ENCODE data around the gene NOX3. TPM values are rescaled to one million over a fixed set of nuclear protein-coding genes. Genes with fewer than 3 reads are reported as not detected.

The NOX3 gene
- total and polyA plus RNA-seq, 10 of the 15 experiments (the other 5 are each of a cell fraction or from before 2014, with no cell fraction given), result not detected

GRCh38 chr6:155351273-155352129, 104.1 kb downstream of the NOX3 start:
- peaks cover 47% of the 10 kb centered on the region for H3K4me1 ChIP-seq (ENCODE audit: control insufficient read depth, insufficient read depth, low read length)
- FAIRE-seq (peak; percentile 75), DNase-seq (ENCODE audit: low read depth, low spot score) (peak; percentile 94), ATAC-seq (peak; percentile 94)
- H3K9me3 ChIP-seq (replicated peaks; ENCODE audit: control insufficient read depth, insufficient read depth, low read length), result peaks cover 66% of the 10 kb centered on the region
- H3K27ac ChIP-seq (ENCODE audit: control insufficient read depth, insufficient read depth), result peak overlapping the region; percentile 81
- 27% methylated on average over 5 of the region's 5 CpGs for WGBS (ENCODE audit: insufficient coverage, insufficient replicate concordance, low lambda C conversion rate, missing lambda C conversion rate)
- CTCF ChIA-PET, result interaction anchor here (0.8 to 1.5 kb wide), 4 partner anchors 11 to 67 kb away, joined by 3 to 6 read pairs (median 3); no protein-coding TSS in a partner anchor
- H3K4me3 ChIP-seq, result no peak overlapping the region
- no peak overlapping the region for H2AFZ ChIP-seq (ENCODE audit: control insufficient read depth, low read depth, low read length)
- no TSS peak for BruUV-seq (replicated peaks)
- intact Hi-C loops (cut with micrococcal nuclease; ENCODE audit: unreplicated experiment) (loop anchor here (1.0 to 5.0 kb wide), 2 partner anchors 67 to 1346 kb away; no protein-coding TSS in a partner anchor), in situ Hi-C loops (cut with MboI) (no loop called here)
- POLR2A ChIA-PET, result no interaction called here
- H3K36me3 ChIP-seq (ENCODE audit: control insufficient read depth in 2 of 2, insufficient read depth in 2 of 2, low read length in 1 of 2), result no peaks in the 10 kb centered on the region
- H3K27me3 ChIP-seq (replicated peaks in 1 of 2; ENCODE audit: control insufficient read depth in 2 of 2, insufficient read depth in 2 of 2, low read length in 1 of 2), result no peaks in the 10 kb centered on the region
- H3K79me2 ChIP-seq (ENCODE audit: control insufficient read depth, insufficient read depth, low read length), result no peaks in the 10 kb centered on the region
- H4K20me1 ChIP-seq (ENCODE audit: control insufficient read depth, insufficient read depth), result no peaks in the 10 kb centered on the region
- peak overlapping the region; percentile 50; the same call in 1 of the 2 replicates for H3K9ac ChIP-seq (ENCODE audit: control insufficient read depth, insufficient read depth, low read length)
- SMC1A ChIA-PET (ENCODE audit: uncharacterized antibody, unreplicated experiment), result interaction anchor here (0.8 to 5.4 kb wide), 5 partner anchors 11 to 67 kb away, joined by 3 to 26 read pairs (median 7); no protein-coding TSS in a partner anchor
- H3K4me2 ChIP-seq (ENCODE audit: control insufficient read depth, insufficient read depth), result peak overlapping the region; percentile 68
- RAD21 ChIA-PET (ENCODE audit: unreplicated experiment), result interaction anchor here (1.1 to 1.5 kb wide), 5 partner anchors 16 to 66 kb away, joined by 3 to 10 read pairs (median 3); partner anchors contain the start of gene TFB1M
- TF ChIP-seq ETV6 (conservative IDR thresholded peaks at IDR 0.05 in 1 of 2, IDR thresholded peaks at IDR 0.05 in 1 of 2; ENCODE audit: borderline replicate concordance in 1 of 2, low read depth in 1 of 2) (peak in 1 of 2 experiments; percentile 39; a peak in 1 of 4 replicates), PML (IDR thresholded peaks at IDR 0.05; ENCODE audit: low read length) (peak; percentile 78; the same call in 1 of the 2 replicates), SMC3 (IDR thresholded peaks at IDR 0.05; ENCODE audit: borderline replicate concordance, low read length) (no peak), E2F8 (IDR thresholded peaks at IDR 0.05; ENCODE audit: low read depth, partially characterized antibody) (no peak), ZNF622 (IDR thresholded peaks at IDR 0.05) (no peak), SP1 (IDR thresholded peaks at IDR 0.05; ENCODE audit: low read depth, low read length) (peak; percentile 50), SMAD1 (IDR thresholded peaks at IDR 0.05; ENCODE audit: low read depth, partially characterized antibody) (no peak), POU2F2 (IDR thresholded peaks at IDR 0.05; ENCODE audit: borderline replicate concordance, low read depth, low read length) (peak; percentile 99), JUND (IDR thresholded peaks at IDR 0.05; ENCODE audit: low read depth, low read length) (peak; percentile 77; the same call in 1 of the 2 replicates), CBFB (IDR thresholded peaks at IDR 0.05; ENCODE audit: low read depth) (0 out of 2 replicates have a peak, but pooled peaks have one; percentile 38), HDAC6 (IDR thresholded peaks at IDR 0.05; ENCODE audit: unreplicated experiment) (no peak), EP300 (IDR thresholded peaks at IDR 0.05; ENCODE audit: borderline replicate concordance in 1 of 2, control insufficient read depth in 1 of 2, low read depth in 2 of 2, low read length in 2 of 2) (peak; percentile 94 to 98), TBL1XR1 (IDR thresholded peaks at IDR 0.05; ENCODE audit: low read depth, low read length) (peak; percentile 93), GABPA (IDR thresholded peaks at IDR 0.05; ENCODE audit: low read depth) (peak; percentile 73), CREM (IDR thresholded peaks at IDR 0.05; ENCODE audit: low read depth) (peak; percentile 94), KDM1A (IDR thresholded peaks at IDR 0.05; ENCODE audit: borderline replicate concordance) (no peak), RUNX3 (IDR thresholded peaks at IDR 0.05; ENCODE audit: low read length) (peak; percentile 87), RAD21 (IDR thresholded peaks at IDR 0.05; ENCODE audit: insufficient read depth, low read depth, low read length) (peak; percentile 24; the same call in 1 of the 2 replicates), BHLHE40 (IDR thresholded peaks at IDR 0.05; ENCODE audit: borderline replicate concordance in 1 of 2, low read depth in 2 of 2, low read length in 1 of 2) (peak in 1 of 2 experiments; percentile 61; a peak in 2 of 4 replicates)
